ENCODE measurements around the gene ARPP21. TPM values are rescaled to one million over a fixed set of nuclear protein-coding genes. Genes with fewer than 3 reads are reported as not detected.

Gene ARPP21
- total RNA-seq, 4 donors from 2014 or later = not detected

GRCh38 chr3:35743218-35743617 lies 103.9 kb downstream of the ARPP21 start:
- 77% methylated on average over 5 of the region's 5 CpGs for WGBS
- Histone ChIP-seq H3K4me3 (no peak overlapping the region), H3K36me3 (no peaks in the 10 kb centered on the region), H3K27me3 (no peaks in the 10 kb centered on the region), H3K27ac (no peak overlapping the region), H3K4me1 (no peaks in the 10 kb centered on the region), H3K9me3 (no peaks in the 10 kb centered on the region)
- DNase-seq (ENCODE audit: low spot score in 2 of 2) = no peak
- TF ChIP-seq POLR2AphosphoS5 (IDR thresholded peaks at IDR 0.05) = no peak
- TF ChIP-seq EP300 (IDR thresholded peaks at IDR 0.05) = no peak
- no peak for TF ChIP-seq POLR2A (IDR thresholded peaks at IDR 0.05)
- TF ChIP-seq CTCF (IDR thresholded peaks at IDR 0.05) = no peak

- Histone ChIP-seq H3K4me3 (no peak overlapping the region), H3K27ac (no peak overlapping the region), H3K4me1 (no peaks in the 10 kb centered on the region), H3K36me3 (no peaks in the 10 kb centered on the region), H3K27me3 (no peaks in the 10 kb centered on the region), H3K9me3 (no peaks in the 10 kb centered on the region)
- WGBS = 38% methylated on average over 10 of the region's 10 CpGs
- TF ChIP-seq CTCF (IDR thresholded peaks at IDR 0.05) (no peak), EP300 (IDR thresholded peaks at IDR 0.05) (no peak), POLR2A (IDR thresholded peaks at IDR 0.05) (no peak), POLR2AphosphoS5 (IDR thresholded peaks at IDR 0.05) (no peak)
- no peak for DNase-seq (ENCODE audit: low spot score in 2 of 2)
Observed at GRCh38 chr3:35744419-35744818, 105.1 kb downstream of the ARPP21 start.

- Histone ChIP-seq H3K4me1 (no peaks in the 10 kb centered on the region), H3K9me3 (no peaks in the 10 kb centered on the region), H3K27me3 (no peaks in the 10 kb centered on the region), H3K4me3 (no peak overlapping the region), H3K36me3 (no peaks in the 10 kb centered on the region), H3K27ac (no peak overlapping the region)
- DNase-seq (ENCODE audit: low spot score in 2 of 2) = no peak
- 59% methylated on average over 1 of the region's 1 CpG for WGBS
- TF ChIP-seq EP300 (IDR thresholded peaks at IDR 0.05) (no peak), POLR2A (IDR thresholded peaks at IDR 0.05) (no peak), POLR2AphosphoS5 (IDR thresholded peaks at IDR 0.05) (no peak), CTCF (IDR thresholded peaks at IDR 0.05) (no peak)
Observed at GRCh38 chr3:35745351-35745750, 106.0 kb downstream of the ARPP21 start.

- Histone ChIP-seq H3K27ac (no peak overlapping the region), H3K4me3 (no peak overlapping the region), H3K27me3 (no peaks in the 10 kb centered on the region), H3K9me3 (no peaks in the 10 kb centered on the region), H3K4me1 (no peaks in the 10 kb centered on the region), H3K36me3 (no peaks in the 10 kb centered on the region)
- TF ChIP-seq POLR2AphosphoS5 (IDR thresholded peaks at IDR 0.05) (no peak), CTCF (IDR thresholded peaks at IDR 0.05) (no peak), EP300 (IDR thresholded peaks at IDR 0.05) (no peak), POLR2A (IDR thresholded peaks at IDR 0.05) (no peak)
- WGBS = 84% methylated on average over 2 of the region's 2 CpGs
- DNase-seq (ENCODE audit: low spot score in 2 of 2) = no peak
Observed at GRCh38 chr3:35745802-35746484, 106.6 kb downstream of the ARPP21 start.

GRCh38 chr3:35746492-35746891 lies 107.2 kb downstream of the ARPP21 start:
- Histone ChIP-seq H3K4me3 (no peak overlapping the region), H3K4me1 (no peaks in the 10 kb centered on the region), H3K9me3 (no peaks in the 10 kb centered on the region), H3K27ac (no peak overlapping the region), H3K27me3 (no peaks in the 10 kb centered on the region), H3K36me3 (no peaks in the 10 kb centered on the region)
- WGBS = 29% methylated on average over 2 of the region's 2 CpGs
- TF ChIP-seq POLR2AphosphoS5 (IDR thresholded peaks at IDR 0.05) (no peak), CTCF (IDR thresholded peaks at IDR 0.05) (no peak), EP300 (IDR thresholded peaks at IDR 0.05) (no peak), POLR2A (IDR thresholded peaks at IDR 0.05) (no peak)
- no peak for DNase-seq (ENCODE audit: low spot score in 2 of 2)

Data from suprapubic skin (tissue), 4 donors.